H1 (cell line): ENCODE results near the gene SLC30A2. TPM values are rescaled to one million over a fixed set of nuclear protein-coding genes. Genes with fewer than 3 reads are reported as not detected.
A peak's percentile ranks its signal among the peaks of the same experiment; 100 is the strongest.

Experiments used
- CTCF ChIA-PET: fragments of 300-600 bp; sonication (Branson Sonifier 250); formaldehyde crosslinking; loops from one replicate; lab custom pipeline; 2021; ENCODE audit not compliant: partially characterized antibody; lab: Charles Lee
- POLR2A ChIA-PET: fragments of 300-600 bp; sonication (Branson Sonifier 250); formaldehyde crosslinking; loops from one replicate; lab custom pipeline; 2021; ENCODE audit warnings: inconsistent platforms; ENCODE audit not compliant: partially characterized antibody; lab: Charles Lee
- DNase-seq, 2 experiments: peaks; one replicate each; pipeline versions ENCODE4 v3.0.0 to v3.0.0-alpha.2; 2010 to 2022; ENCODE audit warnings: low spot score in 2 of 2, low read depth in 1 of 2, mixed read lengths in 1 of 2
- FAIRE-seq: peaks from 2 replicates; lab custom pipeline; 2011; peaks lifted over from hg19 to GRCh38; lab: Jason Lieb, UNC
- H2AFZ ChIP-seq: 2 replicates; pipeline ENCODE4 v1.8.1; 2012; ENCODE audit warnings: low read length, inconsistent platforms
- H2AK5ac ChIP-seq: 2 replicates; pipeline ENCODE4 v1.6.1; 2013; ENCODE audit warnings: low read depth, low read length
- H2BK120ac ChIP-seq: replicated peaks from 2 replicates; pipeline ENCODE3; 2013; ENCODE audit warnings: low read depth, low read length, inconsistent platforms
- H2BK12ac ChIP-seq: 2 replicates; pipeline ENCODE4 v1.6.1; 2013; ENCODE audit warnings: low read depth, low read length
- H2BK15ac ChIP-seq: 2 replicates; pipeline ENCODE4 v1.6.1; 2013; ENCODE audit warnings: low read length
- H2BK20ac ChIP-seq: 2 replicates; pipeline ENCODE4 v1.6.1; 2013; ENCODE audit warnings: low read length
- H2BK5ac ChIP-seq: 2 replicates; pipeline ENCODE4 v1.6.1; 2013; ENCODE audit warnings: low read depth, low read length
- H3K14ac ChIP-seq: 2 replicates; pipeline ENCODE4 v1.6.1; 2013; ENCODE audit warnings: inconsistent platforms; ENCODE audit not compliant: insufficient read length
- H3K18ac ChIP-seq: 2 replicates; pipeline ENCODE4 v1.6.1; 2013; ENCODE audit warnings: low read length; ENCODE audit errors: extremely low read depth
- H3K23ac ChIP-seq: 2 replicates; pipeline ENCODE4 v1.6.1; 2013; ENCODE audit warnings: inconsistent platforms; ENCODE audit not compliant: insufficient read length
- H3K23me2 ChIP-seq: 2 replicates; pipeline ENCODE4 v1.6.1; 2013; ENCODE audit warnings: low read depth, low read length
- H3K27ac ChIP-seq: 2 replicates; pipeline ENCODE4 v1.6.1; 2011; ENCODE audit warnings: low read depth, low read length, inconsistent platforms
- H3K27me3 ChIP-seq, 4 experiments: replicated peaks in 1 of 4; 1 replicate in 1 of 4; 2 replicates in 3 of 4; pipeline versions ENCODE4 v1.6.1 to v1.8.1; 2011 to 2013; ENCODE audit warnings: low read length in 3 of 4, mild to moderate bottlenecking in 3 of 4, inconsistent platforms in 2 of 4, mixed read lengths in 2 of 4, moderate library complexity in 1 of 4; ENCODE audit not compliant: control insufficient read depth in 3 of 4, insufficient read depth in 3 of 4; ENCODE audit errors: extremely low read depth in 1 of 4
- H3K36me3 ChIP-seq, 4 experiments: 2 replicates each; pipeline versions ENCODE4 v1.6.1 to v1.8.1; 2011 to 2013; ENCODE audit warnings: mild to moderate bottlenecking in 4 of 4, low read length in 3 of 4, moderate library complexity in 2 of 4, control low read depth in 1 of 4, inconsistent platforms in 1 of 4; ENCODE audit not compliant: insufficient read depth in 4 of 4, control insufficient read depth in 2 of 4
- H3K4ac ChIP-seq: replicated peaks from 2 replicates; pipeline ENCODE3; 2013; ENCODE audit warnings: low read length, low read depth, mixed read lengths, inconsistent platforms; ENCODE audit not compliant: insufficient read length
- H3K4me1 ChIP-seq, 4 experiments: replicated peaks in 1 of 4; 1 replicate in 1 of 4; 2 replicates in 3 of 4; pipeline versions ENCODE4 v1.6.1 to v1.8.1; 2011 to 2013; ENCODE audit warnings: low read length in 3 of 4, inconsistent platforms in 2 of 4, mixed read lengths in 1 of 4; ENCODE audit not compliant: insufficient read depth in 4 of 4, control insufficient read depth in 3 of 4
- H3K4me2 ChIP-seq, 2 experiments: 2 replicates each; pipeline versions ENCODE4 v1.6.1 to v1.8.1; 2011 to 2013; ENCODE audit warnings: low read depth in 2 of 2, low read length in 2 of 2, control low read depth in 1 of 2, inconsistent platforms in 1 of 2, mild to moderate bottlenecking in 1 of 2; ENCODE audit not compliant: insufficient read depth in 1 of 2
- H3K4me3 ChIP-seq, 4 experiments: fragments of 200-600, 300-600 bp in 1 of 4; sonication (generic), shearing (Covaris generic), sonication (Bioruptor Twin) in 1 of 4; 2 replicates each; pipeline versions ENCODE4 v1.5.1 to v1.8.1; 2011 to 2016; ENCODE audit warnings: low read length in 4 of 4, low read depth in 3 of 4, control low read depth in 2 of 4, inconsistent platforms in 2 of 4, mild to moderate bottlenecking in 2 of 4, mixed read lengths in 1 of 4, moderate library complexity in 1 of 4; ENCODE audit not compliant: insufficient read depth in 2 of 4; ENCODE audit errors: extremely low read depth in 1 of 4
- H3K56ac ChIP-seq: replicated peaks from 2 replicates; pipeline ENCODE3; 2013; ENCODE audit warnings: low read depth, mild to moderate bottlenecking, mixed read lengths, low read length, inconsistent platforms; ENCODE audit not compliant: insufficient read length
- H3K79me1 ChIP-seq: 2 replicates; pipeline ENCODE4 v1.6.1; 2013; ENCODE audit warnings: low read depth, low read length, control low read depth
- H3K79me2 ChIP-seq, 2 experiments: 2 replicates each; pipeline versions ENCODE4 v1.6.1 to v1.8.1; 2012 to 2013; ENCODE audit warnings: low read length in 2 of 2, mild to moderate bottlenecking in 2 of 2, inconsistent platforms in 1 of 2; ENCODE audit not compliant: insufficient read depth in 2 of 2, control insufficient read depth in 1 of 2
- H3K9ac ChIP-seq, 4 experiments: replicated peaks in 1 of 4; 1 replicate in 1 of 4; 2 replicates in 3 of 4; pipeline versions ENCODE4 v1.6.1 to v1.8.1; 2011 to 2013; ENCODE audit warnings: low read depth in 3 of 4, low read length in 3 of 4, control low read depth in 2 of 4, mild to moderate bottlenecking in 2 of 4, moderate library complexity in 2 of 4, inconsistent platforms in 1 of 4; ENCODE audit errors: extremely low read depth in 1 of 4
- H3K9me3 ChIP-seq, 2 experiments: 2 replicates each; pipeline versions ENCODE4 v1.6.1 to v1.8.1; 2012 to 2013; ENCODE audit warnings: mild to moderate bottlenecking in 2 of 2, moderate library complexity in 2 of 2, control low read depth in 1 of 2, inconsistent platforms in 1 of 2, low read depth in 1 of 2, low read length in 1 of 2, mixed read lengths in 1 of 2; ENCODE audit not compliant: insufficient read depth in 2 of 2
- H4K20me1 ChIP-seq, 2 experiments: replicated peaks in 1 of 2; 2 replicates each; pipeline versions ENCODE3 to v1.8.1; 2011 to 2013; ENCODE audit warnings: inconsistent platforms in 2 of 2, low read length in 2 of 2, mild to moderate bottlenecking in 1 of 2; ENCODE audit not compliant: insufficient read depth in 2 of 2, control insufficient read depth in 1 of 2
- H4K5ac ChIP-seq: 2 replicates; pipeline ENCODE4 v1.6.1; 2013; ENCODE audit warnings: low read length, low read depth, mixed read lengths, inconsistent platforms; ENCODE audit not compliant: insufficient read length
- H4K8ac ChIP-seq: 2 replicates; pipeline ENCODE4 v1.8.0; 2013; ENCODE audit warnings: mild to moderate bottlenecking, moderate library complexity, low read length, inconsistent platforms; ENCODE audit not compliant: insufficient read depth; ENCODE audit errors: extremely low read depth
- H4K91ac ChIP-seq: replicated peaks from 2 replicates; pipeline ENCODE3; 2013; ENCODE audit warnings: low read length, mixed read lengths, inconsistent platforms; ENCODE audit not compliant: insufficient read length
- BRCA1 ChIP-seq: IDR thresholded peaks from 2 replicates; pipeline ENCODE4 v1.6.1; 2012; ENCODE audit warnings: low read depth, low read length, improper control_type of control experiment
- CHD1 ChIP-seq: IDR thresholded peaks from 2 replicates; pipeline ENCODE4 v1.6.1; 2012; ENCODE audit warnings: low read depth, low read length, improper control_type of control experiment
- EP300 ChIP-seq, 2 experiments: IDR thresholded peaks; 1 replicate in 1 of 2; 2 replicates in 1 of 2; pipeline ENCODE4 v1.6.1; 2011 to 2012; ENCODE audit warnings: low read depth in 2 of 2, low read length in 2 of 2, mild to moderate bottlenecking in 2 of 2, borderline replicate concordance in 1 of 2, inconsistent platforms in 1 of 2, moderate library complexity in 1 of 2
- FOSL1 ChIP-seq: IDR thresholded peaks from 2 replicates; pipeline ENCODE4 v1.6.1; 2011; ENCODE audit warnings: mild to moderate bottlenecking, low read depth, low read length, moderate library complexity; ENCODE audit not compliant: insufficient read depth
- HDAC2 ChIP-seq, 2 experiments: fragments of 300-600 bp in 1 of 2; sonication (generic) in 1 of 2; IDR thresholded peaks; 2 replicates each; pipeline ENCODE4 v1.6.1; 2011 to 2012; ENCODE audit warnings: low read depth in 2 of 2, low read length in 2 of 2, mild to moderate bottlenecking in 2 of 2, moderate library complexity in 2 of 2, borderline replicate concordance in 1 of 2, inconsistent platforms in 1 of 2
- KDM1A ChIP-seq: fragments of 200-600, 300-600 bp; sonication (generic); IDR thresholded peaks from 2 replicates; pipeline ENCODE4 v1.7.1; 2016; ENCODE audit warnings: mild to moderate bottlenecking, low read length, borderline replicate concordance
- POLR2A ChIP-seq, 2 experiments: IDR thresholded peaks; 1 replicate in 1 of 2; 2 replicates in 1 of 2; pipeline ENCODE4 v1.6.1; 2011; ENCODE audit warnings: low read depth in 2 of 2, low read length in 2 of 2, mild to moderate bottlenecking in 2 of 2; ENCODE audit errors: control extremely low read depth in 1 of 2
- SIN3A ChIP-seq, 2 experiments: IDR thresholded peaks in 1 of 2; conservative IDR thresholded peaks in 1 of 2; 2 replicates each; pipeline ENCODE4 v1.6.1; 2011 to 2012; ENCODE audit warnings: low read length in 2 of 2, improper control_type of control experiment in 1 of 2, low read depth in 1 of 2, mild to moderate bottlenecking in 1 of 2
- SIRT6 ChIP-seq: IDR thresholded peaks from one replicate; pipeline ENCODE4 v1.7.1; 2012; ENCODE audit warnings: low read length, inconsistent platforms
- SP2 ChIP-seq: IDR thresholded peaks from 2 replicates; pipeline ENCODE4 v1.6.1; 2012; ENCODE audit warnings: mild to moderate bottlenecking, low read length, inconsistent platforms
- TBP ChIP-seq: IDR thresholded peaks from 2 replicates; pipeline ENCODE4 v1.6.1; 2011; ENCODE audit warnings: low read depth, low read length, improper control_type of control experiment
- WGBS, 2 experiments: shearing (Covaris generic) in 1 of 2; methylation state at CpG; one replicate each; pipeline versions ENCODE4 v1.1.6 to v1.1.7; 2013 to 2015; ENCODE audit warnings: low lambda C conversion rate in 2 of 2, mixed read lengths in 2 of 2, inconsistent platforms in 1 of 2, low coverage in 1 of 2, missing lambda C conversion rate in 1 of 2; ENCODE audit not compliant: insufficient replicate concordance in 2 of 2, insufficient coverage in 1 of 2, insufficient read length in 1 of 2; ENCODE audit errors: extremely low coverage in 1 of 2, missing lambda C conversion rate in 1 of 2; 5-methylcytosine and 5-hydroxymethylcytosine counted together
- polyA plus RNA-seq, 7 experiments: library from polyadenylated mRNA; depleted of rRNA in 3 of 7; stranded (reverse) in 5 of 7; unstranded in 2 of 7; fragments of >200 nt in 5 of 7; fragments of 200-250 nt in 2 of 7; gene quantifications; 1 replicate in 5 of 7; 2 replicates in 1 of 7; 4 replicates in 1 of 7; pipeline versions ENCODE4 v1.2.1 to v1.2.3, GENCODE V29; 2011 to 2013; ENCODE audit warnings: missing spikeins in 2 of 7, mixed read lengths in 2 of 7
- total RNA-seq: library from RNA; stranded (reverse); fragmentation: NEBNext Ultra II Directional; extraction: Animal tissue kit (Norgen Biotek cat#: 25700); gene quantifications from 2 replicates; pipeline ENCODE4 v1.2.1, GENCODE V29; 2021

SLC30A2 gene
- total and polyA plus RNA-seq, 2 of the 8 experiments (the other 6 are each of a cell fraction or from before 2014, with no cell fraction given) = 0.19 to 0.76 TPM

- peak overlapping the region; percentile 98 for H3K4ac ChIP-seq
- peak; percentile 82 to 95 for DNase-seq
- H3K9me3 ChIP-seq = no peaks in the 10 kb centered on the region
- H3K27me3 ChIP-seq = peaks cover 6 to 26% (median 20%) of the 10 kb centered on the region in 4 experiments; a peak in 6 of 7 replicates
- no peaks in the 10 kb centered on the region for H3K79me1 ChIP-seq
- H2BK12ac ChIP-seq = 0 out of 2 replicates have a peak overlapping the region, but pooled peaks have one; percentile 27
- 2% methylated on average over 45 of the region's 60 CpGs; no CpG with 5 or more reads in 1 of the 2 experiments for WGBS, 2 experiments
- H2BK20ac ChIP-seq = no peak overlapping the region
- peak overlapping the region; percentile 39 to 85 (median 76) for H3K4me3 ChIP-seq
- H4K8ac ChIP-seq = peak overlapping the region; percentile 76
- H4K91ac ChIP-seq = no peak overlapping the region
- H3K9ac ChIP-seq = 0 out of 7 replicates have a peak overlapping the region, but pooled peaks of 1 of the 4 experiments have one; percentile 4
- H3K79me2 ChIP-seq = no peaks in the 10 kb centered on the region
- H3K23me2 ChIP-seq = peaks cover 9% of the 10 kb centered on the region; the same call in 1 of the 2 replicates
- no peak overlapping the region for H3K23ac ChIP-seq
- peak overlapping the region; percentile 59 for H3K56ac ChIP-seq
- peak overlapping the region; percentile 59; the same call in 1 of the 2 replicates for H2AFZ ChIP-seq
- no peak overlapping the region for H3K14ac ChIP-seq
- FAIRE-seq = no peak
- POLR2A ChIA-PET = interaction anchor here (0.6 to 2.0 kb wide), 11 partner anchors 9 to 236 kb away, joined by 3 to 10 read pairs (median 3); partner anchors contain the start of genes CEP85, PAQR7 and SLC30A2
- no peak overlapping the region for H2BK120ac ChIP-seq
- no peak overlapping the region for H2BK5ac ChIP-seq
- no peak overlapping the region for H4K5ac ChIP-seq
- peaks cover 0 to 8% (median 6%) of the 10 kb centered on the region in 4 experiments; a peak in 5 of 7 replicates for H3K4me1 ChIP-seq
- peaks cover 0 to 1% of the 10 kb centered on the region in 2 experiments for H4K20me1 ChIP-seq
- no peak overlapping the region for H2BK15ac ChIP-seq
- H2AK5ac ChIP-seq = no peak overlapping the region
- peak overlapping the region; percentile 60 for H3K18ac ChIP-seq
- no peaks in the 10 kb centered on the region for H3K36me3 ChIP-seq
- peak overlapping the region; percentile 27 to 96 for H3K4me2 ChIP-seq
- no peak overlapping the region for H3K27ac ChIP-seq
- CTCF ChIA-PET = interaction anchor here (0.6 to 6.5 kb wide), 38 partner anchors 9 to 462 kb away, joined by 3 to 56 read pairs (median 4); partner anchors contain the start of genes EXTL1, SLC30A2 and TRIM63
- TF ChIP-seq BRCA1 = no peak
- no peak for TF ChIP-seq SP2
- TF ChIP-seq HDAC2 (IDR thresholded peaks at IDR 0.05; ENCODE audit: borderline replicate concordance in 1 of 2, low read depth in 2 of 2, low read length in 2 of 2) = no peak
- TF ChIP-seq TBP = no peak
- TF ChIP-seq EP300 (IDR thresholded peaks at IDR 0.05; ENCODE audit: borderline replicate concordance in 1 of 2, low read depth in 2 of 2, low read length in 2 of 2) = no peak
- TF ChIP-seq SIN3A (conservative IDR thresholded peaks at IDR 0.05 in 1 of 2, IDR thresholded peaks at IDR 0.05 in 1 of 2; ENCODE audit: low read depth in 1 of 2, low read length in 2 of 2) = peak; percentile 12 to 59; a peak in 2 of 4 replicates
- TF ChIP-seq CHD1 = no peak
- no peak for TF ChIP-seq FOSL1
- no peak for TF ChIP-seq SIRT6
- TF ChIP-seq KDM1A = no peak
- peak in 1 of 2 experiments; percentile 46; a peak in 1 of 3 replicates for TF ChIP-seq POLR2A (IDR thresholded peaks at IDR 0.05; ENCODE audit: control extremely low read depth in 1 of 2, low read depth in 2 of 2, low read length in 2 of 2)
Measured at GRCh38 chr1:26035203-26035958, 10.5 kb downstream of the SLC30A2 start.
